GM23338 (cell line): ENCODE results near the gene GDAP1L1.

Experiments
- CREB1 ChIP-seq: fragments of 250-450 bp; sonication (Bioruptor Pico); IDR thresholded peaks from 2 replicates; pipeline ENCODE4 v1.5.0; 2020; ENCODE audit warnings: low read depth, mild to moderate bottlenecking, moderate library complexity
- EZH2 ChIP-seq: fragments of 200-600 bp; sonication (generic); IDR thresholded peaks from one replicate; pipeline ENCODE4 v1.8.0; 2017; ENCODE audit warnings: antibody characterized with exemption, mild to moderate bottlenecking, low read depth; ENCODE audit not compliant: unreplicated experiment
- EZH2phosphoT487 ChIP-seq: fragments of 200-600 bp; sonication (generic); IDR thresholded peaks from one replicate; pipeline ENCODE4 v1.8.1; 2018; ENCODE audit warnings: antibody characterized with exemption; ENCODE audit not compliant: unreplicated experiment
- JUNB ChIP-seq: IDR thresholded peaks from one replicate; pipeline ENCODE4 v1.6.1; 2016; ENCODE audit warnings: antibody characterized with exemption; ENCODE audit not compliant: unreplicated experiment
- POLR2AphosphoS5 ChIP-seq: IDR thresholded peaks from 2 replicates; pipeline ENCODE4 v1.6.1; 2016; ENCODE audit warnings: antibody characterized with exemption, low read depth
- TF ChIP-seq, protein P1 (sequence below), 2 experiments: fragments of 200-600 bp in 1 of 2; sonication (generic) in 1 of 2; conservative IDR thresholded peaks; 2 replicates each; pipeline versions ENCODE4 v1.5.1 to v1.6.1; 2016 to 2017; ENCODE audit warnings: antibody characterized with exemption in 2 of 2, low read depth in 2 of 2, mild to moderate bottlenecking in 2 of 2, moderate library complexity in 1 of 2
- TF ChIP-seq, protein P2 (sequence below): IDR thresholded peaks from one replicate; pipeline ENCODE4 v1.6.1; 2018; ENCODE audit warnings: antibody characterized with exemption; ENCODE audit not compliant: unreplicated experiment

DNA sequence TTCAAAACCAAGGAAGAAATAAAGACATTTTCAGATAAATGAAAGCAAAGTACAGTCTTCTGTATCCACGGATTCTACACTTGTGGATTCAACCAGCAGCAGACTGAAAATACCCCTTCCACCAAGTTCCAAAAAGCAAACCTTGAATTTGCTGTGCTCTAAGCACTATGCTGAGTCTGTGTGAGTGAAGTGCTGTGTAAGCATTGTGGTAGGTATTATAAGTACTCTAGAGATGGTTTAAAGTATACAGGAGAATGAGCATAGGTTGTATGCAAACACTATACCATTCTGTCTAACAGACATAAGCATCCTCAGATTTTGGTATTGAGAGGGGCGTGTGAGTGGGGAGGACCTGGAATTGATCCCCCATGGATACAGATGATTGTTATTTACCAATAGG is 46.1 kb upstream of the GDAP1L1 start:
- TF ChIP-seq, protein P1, sequence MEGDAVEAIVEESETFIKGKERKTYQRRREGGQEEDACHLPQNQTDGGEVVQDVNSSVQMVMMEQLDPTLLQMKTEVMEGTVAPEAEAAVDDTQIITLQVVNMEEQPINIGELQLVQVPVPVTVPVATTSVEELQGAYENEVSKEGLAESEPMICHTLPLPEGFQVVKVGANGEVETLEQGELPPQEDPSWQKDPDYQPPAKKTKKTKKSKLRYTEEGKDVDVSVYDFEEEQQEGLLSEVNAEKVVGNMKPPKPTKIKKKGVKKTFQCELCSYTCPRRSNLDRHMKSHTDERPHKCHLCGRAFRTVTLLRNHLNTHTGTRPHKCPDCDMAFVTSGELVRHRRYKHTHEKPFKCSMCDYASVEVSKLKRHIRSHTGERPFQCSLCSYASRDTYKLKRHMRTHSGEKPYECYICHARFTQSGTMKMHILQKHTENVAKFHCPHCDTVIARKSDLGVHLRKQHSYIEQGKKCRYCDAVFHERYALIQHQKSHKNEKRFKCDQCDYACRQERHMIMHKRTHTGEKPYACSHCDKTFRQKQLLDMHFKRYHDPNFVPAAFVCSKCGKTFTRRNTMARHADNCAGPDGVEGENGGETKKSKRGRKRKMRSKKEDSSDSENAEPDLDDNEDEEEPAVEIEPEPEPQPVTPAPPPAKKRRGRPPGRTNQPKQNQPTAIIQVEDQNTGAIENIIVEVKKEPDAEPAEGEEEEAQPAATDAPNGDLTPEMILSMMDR (conservative IDR thresholded peaks at IDR 0.05; ENCODE audit: low read depth in 2 of 2), result no peak
- TF ChIP-seq CREB1 (CRISPR knock-in tag) (no peak), POLR2AphosphoS5 (no peak), EZH2 (no peak), JUNB (no peak), EZH2phosphoT487 (no peak)
- TF ChIP-seq, protein P2, sequence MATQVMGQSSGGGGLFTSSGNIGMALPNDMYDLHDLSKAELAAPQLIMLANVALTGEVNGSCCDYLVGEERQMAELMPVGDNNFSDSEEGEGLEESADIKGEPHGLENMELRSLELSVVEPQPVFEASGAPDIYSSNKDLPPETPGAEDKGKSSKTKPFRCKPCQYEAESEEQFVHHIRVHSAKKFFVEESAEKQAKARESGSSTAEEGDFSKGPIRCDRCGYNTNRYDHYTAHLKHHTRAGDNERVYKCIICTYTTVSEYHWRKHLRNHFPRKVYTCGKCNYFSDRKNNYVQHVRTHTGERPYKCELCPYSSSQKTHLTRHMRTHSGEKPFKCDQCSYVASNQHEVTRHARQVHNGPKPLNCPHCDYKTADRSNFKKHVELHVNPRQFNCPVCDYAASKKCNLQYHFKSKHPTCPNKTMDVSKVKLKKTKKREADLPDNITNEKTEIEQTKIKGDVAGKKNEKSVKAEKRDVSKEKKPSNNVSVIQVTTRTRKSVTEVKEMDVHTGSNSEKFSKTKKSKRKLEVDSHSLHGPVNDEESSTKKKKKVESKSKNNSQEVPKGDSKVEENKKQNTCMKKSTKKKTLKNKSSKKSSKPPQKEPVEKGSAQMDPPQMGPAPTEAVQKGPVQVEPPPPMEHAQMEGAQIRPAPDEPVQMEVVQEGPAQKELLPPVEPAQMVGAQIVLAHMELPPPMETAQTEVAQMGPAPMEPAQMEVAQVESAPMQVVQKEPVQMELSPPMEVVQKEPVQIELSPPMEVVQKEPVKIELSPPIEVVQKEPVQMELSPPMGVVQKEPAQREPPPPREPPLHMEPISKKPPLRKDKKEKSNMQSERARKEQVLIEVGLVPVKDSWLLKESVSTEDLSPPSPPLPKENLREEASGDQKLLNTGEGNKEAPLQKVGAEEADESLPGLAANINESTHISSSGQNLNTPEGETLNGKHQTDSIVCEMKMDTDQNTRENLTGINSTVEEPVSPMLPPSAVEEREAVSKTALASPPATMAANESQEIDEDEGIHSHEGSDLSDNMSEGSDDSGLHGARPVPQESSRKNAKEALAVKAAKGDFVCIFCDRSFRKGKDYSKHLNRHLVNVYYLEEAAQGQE, result no peak
